Natural killer cell treated with Interleukin-12 subunit alpha and Interleukin-12 subunit beta and Interleukin-15 and Interleukin-18, amount 100 ng/mL, for 72 hours (primary cell): Measurements from ENCODE around the gene SLC25A30. TPM values are rescaled to one million over a fixed set of nuclear protein-coding genes. Genes with fewer than 3 reads are reported as not detected.

Experiments
- ATAC-seq, 2 donors: fragments of 150-1000 bp; cut with Tn5 transposase in 1 of 2; sonication (Bioruptor Pico), chemical (Tn5 transposase) in 1 of 2; 2 replicates each; pipeline ENCODE4 v1.10.0; 2021
- DNase-seq: peaks from one replicate; pipeline ENCODE4 v3.0.0; 2022; ENCODE audit warnings: low spot score
- H3K27ac Mint-ChIP-seq, 2 donors: 1 replicate in 1 of 2; 2 replicates in 1 of 2; pipeline ENCODE4 v1.8.0; 2022; ENCODE audit warnings: mixed read lengths in 2 of 2, mild to moderate bottlenecking in 1 of 2, moderate library complexity in 1 of 2
- H3K27me3 Mint-ChIP-seq, 2 donors: 1 replicate in 1 of 2; 2 replicates in 1 of 2; pipeline ENCODE4 v1.8.0; 2022; ENCODE audit warnings: mixed read lengths in 2 of 2
- H3K36me3 Mint-ChIP-seq: one replicate; pipeline ENCODE4 v1.8.0; 2022; ENCODE audit warnings: mixed read lengths
- H3K4me1 Mint-ChIP-seq, 2 donors: 1 replicate in 1 of 2; 2 replicates in 1 of 2; pipeline ENCODE4 v1.8.0; 2022; ENCODE audit warnings: low read depth in 2 of 2, mixed read lengths in 2 of 2, mild to moderate bottlenecking in 1 of 2
- H3K4me3 Mint-ChIP-seq: one replicate; pipeline ENCODE4 v1.8.0; 2022; ENCODE audit warnings: mixed read lengths
- H3K9me3 Mint-ChIP-seq: 2 replicates; pipeline ENCODE4 v1.8.0; 2022; ENCODE audit warnings: mixed read lengths
- total RNA-seq, 2 donors: library from RNA; stranded (reverse); gene quantifications; one replicate each; pipeline ENCODE4 v1.2.3, GENCODE V29; 2022

The SLC25A30 gene
- total RNA-seq, 2 donors from 2014 or later: 28.3 to 38.8 TPM

- Mint-ChIP-seq H3K4me1 (peaks cover 20 to 24% of the 10 kb centered on the region in 2 donors), H3K4me3 (no peak overlapping the region), H3K9me3 (no peaks in the 10 kb centered on the region), H3K27ac (peak overlapping the region; percentile 16 to 31), H3K27me3 (no peaks in the 10 kb centered on the region), H3K36me3 (no peaks in the 10 kb centered on the region)
- no peak for ATAC-seq
- DNase-seq: no peak
These were observed 3.1 kb downstream of the SLC25A30 start for GRCh38 chr13:45415112-45415511.

GRCh38 chr13:45413826-45414307 is 4.3 kb downstream of the SLC25A30 start:
- ATAC-seq: no peak
- no peak for DNase-seq
- no peak overlapping the region for H3K27ac Mint-ChIP-seq
- peaks cover 20 to 24% of the 10 kb centered on the region in 2 donors for H3K4me1 Mint-ChIP-seq
- no peaks in the 10 kb centered on the region for H3K27me3 Mint-ChIP-seq
- H3K4me3 Mint-ChIP-seq: no peak overlapping the region
- no peaks in the 10 kb centered on the region for H3K9me3 Mint-ChIP-seq
- no peaks in the 10 kb centered on the region for H3K36me3 Mint-ChIP-seq

DNA sequence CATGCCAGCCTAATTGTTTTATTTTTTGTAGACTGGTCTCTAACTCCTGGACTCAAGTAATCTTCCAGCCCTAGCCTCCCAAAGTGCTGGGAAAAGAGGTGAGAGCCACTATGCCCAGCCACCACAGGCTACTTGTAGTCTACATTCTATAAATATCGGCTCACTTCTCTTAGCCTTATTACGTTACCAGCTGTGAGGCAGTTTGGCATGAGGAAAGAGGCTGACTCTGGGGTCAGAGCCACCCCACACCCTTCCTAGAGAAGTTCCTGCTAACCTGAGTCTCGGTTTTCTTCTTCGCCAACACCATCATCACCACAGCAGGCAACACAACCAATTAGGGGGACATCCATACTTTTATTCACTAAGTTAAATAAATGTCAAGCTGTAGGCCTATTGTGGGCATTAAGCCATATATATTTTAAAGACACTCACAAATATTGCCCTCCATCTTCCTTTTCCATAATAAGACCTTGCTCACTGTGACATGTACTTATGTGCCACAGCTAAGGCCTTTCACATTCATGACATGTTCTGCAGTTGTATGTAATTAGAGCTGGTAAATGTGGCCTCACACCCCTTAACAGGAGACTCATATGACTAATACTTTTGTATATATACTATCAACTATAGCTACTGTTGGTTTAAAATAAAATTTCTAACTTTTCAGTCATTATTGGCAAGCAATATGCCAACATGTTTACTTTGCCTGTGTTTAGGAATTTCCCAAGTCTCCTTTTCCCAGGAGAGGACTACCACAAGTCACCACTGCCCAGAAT is 5.7 kb downstream of the SLC25A30 start:
- no peak for ATAC-seq
- peaks cover 19% of the 10 kb centered on the region in 2 donors for H3K4me1 Mint-ChIP-seq
- H3K27me3 Mint-ChIP-seq: no peaks in the 10 kb centered on the region
- no peak overlapping the region for H3K27ac Mint-ChIP-seq
- H3K36me3 Mint-ChIP-seq: peaks cover 9% of the 10 kb centered on the region
- no peak overlapping the region for H3K4me3 Mint-ChIP-seq
- DNase-seq: no peak
- no peaks in the 10 kb centered on the region for H3K9me3 Mint-ChIP-seq

GRCh38 chr13:45411631-45412030 is 6.5 kb downstream of the SLC25A30 start:
- Mint-ChIP-seq H3K4me1 (peaks cover 14 to 16% of the 10 kb centered on the region in 2 donors), H3K27me3 (no peaks in the 10 kb centered on the region), H3K27ac (peak overlapping the region in 1 of 2 donors; percentile 28), H3K9me3 (no peaks in the 10 kb centered on the region), H3K4me3 (no peak overlapping the region), H3K36me3 (peaks cover 15% of the 10 kb centered on the region)
- DNase-seq (no peak), ATAC-seq (no peak)

DNA sequence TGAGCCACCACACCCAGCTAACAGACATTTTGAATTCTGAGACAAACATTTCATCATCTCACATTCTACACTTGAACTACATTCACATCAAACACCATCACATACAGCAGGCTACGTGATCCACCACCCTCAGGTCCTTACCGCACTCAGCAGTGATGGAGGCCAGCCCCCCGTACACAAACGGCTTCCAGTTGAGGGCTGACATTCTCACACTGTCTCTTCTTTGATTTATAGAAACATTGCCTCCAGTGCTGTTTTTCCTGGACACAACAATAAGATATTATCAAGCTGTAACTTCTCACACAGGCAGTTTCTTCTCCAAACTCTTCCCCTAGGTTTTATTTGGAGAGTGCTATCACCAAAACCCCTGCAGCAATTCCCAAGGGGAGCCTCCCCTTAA is 7.0 kb downstream of the SLC25A30 start:
- H3K27me3 Mint-ChIP-seq: no peaks in the 10 kb centered on the region
- H3K9me3 Mint-ChIP-seq: no peaks in the 10 kb centered on the region
- no peak overlapping the region for H3K4me3 Mint-ChIP-seq
- peaks cover 17 to 20% of the 10 kb centered on the region in 2 donors for H3K4me1 Mint-ChIP-seq
- H3K27ac Mint-ChIP-seq: peak overlapping the region in 1 of 2 donors; percentile 28
- no peak for ATAC-seq
- DNase-seq: no peak
- peaks cover 19% of the 10 kb centered on the region for H3K36me3 Mint-ChIP-seq

DNA sequence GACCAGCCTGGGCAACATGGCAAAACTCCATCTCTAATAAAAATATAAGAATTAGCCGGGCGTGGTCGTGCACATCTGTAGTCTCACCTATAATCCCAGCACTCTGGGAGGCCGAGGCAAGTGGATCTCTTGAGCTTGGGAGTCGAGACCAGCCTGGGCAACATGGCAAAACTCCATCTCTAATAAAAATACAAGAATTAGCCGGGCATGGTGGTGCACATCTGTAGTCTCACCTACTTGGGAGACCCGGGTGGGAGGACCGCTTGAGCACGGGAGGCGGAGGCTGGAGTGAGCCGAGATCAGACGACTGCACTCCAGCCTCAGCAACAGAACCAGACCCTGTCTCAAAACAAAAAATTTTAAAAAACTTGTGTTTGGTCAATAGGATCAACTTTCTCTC is 7.7 kb downstream of the SLC25A30 start:
- no peak for ATAC-seq
- no peaks in the 10 kb centered on the region for H3K27me3 Mint-ChIP-seq

DNA sequence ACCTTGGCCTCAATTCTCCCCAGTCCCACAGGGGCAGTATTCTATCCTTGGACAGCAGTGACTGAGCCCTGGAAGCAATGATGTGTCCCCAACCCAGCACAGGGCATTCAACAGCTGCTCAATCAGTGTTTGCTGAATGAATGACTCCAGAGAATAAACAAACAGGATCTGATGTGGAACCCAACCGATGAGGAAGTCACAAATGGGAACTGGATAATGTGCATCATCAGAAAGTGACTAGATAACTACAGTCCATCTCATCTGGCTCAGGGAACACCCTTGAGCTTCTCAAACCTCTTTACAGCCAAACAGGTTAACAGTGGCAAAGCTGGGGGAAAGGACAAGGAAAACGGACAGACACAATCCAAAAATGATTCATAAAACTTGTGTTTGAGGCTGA is 8.2 kb downstream of the SLC25A30 start:
- no peak for ATAC-seq
- Mint-ChIP-seq H3K9me3 (no peaks in the 10 kb centered on the region), H3K27me3 (no peaks in the 10 kb centered on the region), H3K4me1 (peaks cover 17 to 21% of the 10 kb centered on the region in 2 donors), H3K36me3 (peaks cover 25% of the 10 kb centered on the region), H3K4me3 (no peak overlapping the region), H3K27ac (no peak overlapping the region)
- DNase-seq: no peak

More for the DNA sequence above, 7.7 kb downstream of the SLC25A30 start:
- Mint-ChIP-seq H3K4me3 (no peak overlapping the region), H3K4me1 (peaks cover 17 to 21% of the 10 kb centered on the region in 2 donors), H3K9me3 (no peaks in the 10 kb centered on the region), H3K27ac (no peak overlapping the region), H3K36me3 (peaks cover 21% of the 10 kb centered on the region)
- no peak for DNase-seq

- Mint-ChIP-seq H3K9me3 (no peaks in the 10 kb centered on the region), H3K27ac (peak overlapping the region; percentile 29 to 66), H3K36me3 (peaks cover 39% of the 10 kb centered on the region), H3K4me1 (peaks cover 11 to 25% of the 10 kb centered on the region in 2 donors), H3K4me3 (peak overlapping the region; percentile 36), H3K27me3 (no peaks in the 10 kb centered on the region)
- DNase-seq: no peak
- ATAC-seq: peak; percentile 49 to 55
These were observed 11.8 kb downstream of the SLC25A30 start for GRCh38 chr13:45406421-45406820.

DNA sequence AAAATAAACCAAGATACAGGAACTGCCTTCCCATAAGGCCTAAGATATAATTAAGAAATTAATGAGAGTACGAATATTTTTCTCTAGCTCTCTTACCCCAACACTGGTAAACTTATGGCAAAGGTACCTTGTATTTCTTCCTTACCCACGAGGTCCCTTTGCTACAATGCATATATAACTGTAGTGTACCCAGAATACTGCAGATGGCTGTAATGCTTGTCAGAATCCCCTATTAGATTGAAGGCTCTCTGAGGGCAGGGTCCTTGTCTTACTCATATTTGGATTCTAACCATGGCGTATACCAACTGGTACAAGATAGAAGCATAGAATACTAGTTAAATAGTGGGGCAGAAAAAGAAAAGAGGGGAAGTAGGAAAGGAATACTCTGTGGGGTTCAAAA is 15.1 kb downstream of the SLC25A30 start:
- H3K27ac Mint-ChIP-seq: no peak overlapping the region

GRCh38 chr13:45402641-45403040 is 15.5 kb downstream of the SLC25A30 start:
- H3K9me3 Mint-ChIP-seq: no peaks in the 10 kb centered on the region
- H3K4me1 Mint-ChIP-seq: peaks cover 21 to 33% of the 10 kb centered on the region in 2 donors
- H3K27me3 Mint-ChIP-seq: no peaks in the 10 kb centered on the region
- DNase-seq: no peak
- H3K27ac Mint-ChIP-seq: peak overlapping the region; percentile 70 to 87
- H3K4me3 Mint-ChIP-seq: no peak overlapping the region
- no peak for ATAC-seq
- H3K36me3 Mint-ChIP-seq: peaks cover 40% of the 10 kb centered on the region

More for the DNA sequence above, 15.1 kb downstream of the SLC25A30 start:
- H3K36me3 Mint-ChIP-seq: peaks cover 40% of the 10 kb centered on the region
- peaks cover 18 to 33% of the 10 kb centered on the region in 2 donors for H3K4me1 Mint-ChIP-seq
- ATAC-seq (no peak), DNase-seq (no peak)
- H3K4me3 Mint-ChIP-seq: no peak overlapping the region
- H3K27me3 Mint-ChIP-seq: no peaks in the 10 kb centered on the region
- no peaks in the 10 kb centered on the region for H3K9me3 Mint-ChIP-seq

GRCh38 chr13:45401314-45401713 is 16.9 kb downstream of the SLC25A30 start:
- ATAC-seq: peak; percentile 78 to 88
- Mint-ChIP-seq H3K4me1 (peaks cover 20 to 30% of the 10 kb centered on the region in 2 donors), H3K4me3 (peak overlapping the region; percentile 57)

DNA sequence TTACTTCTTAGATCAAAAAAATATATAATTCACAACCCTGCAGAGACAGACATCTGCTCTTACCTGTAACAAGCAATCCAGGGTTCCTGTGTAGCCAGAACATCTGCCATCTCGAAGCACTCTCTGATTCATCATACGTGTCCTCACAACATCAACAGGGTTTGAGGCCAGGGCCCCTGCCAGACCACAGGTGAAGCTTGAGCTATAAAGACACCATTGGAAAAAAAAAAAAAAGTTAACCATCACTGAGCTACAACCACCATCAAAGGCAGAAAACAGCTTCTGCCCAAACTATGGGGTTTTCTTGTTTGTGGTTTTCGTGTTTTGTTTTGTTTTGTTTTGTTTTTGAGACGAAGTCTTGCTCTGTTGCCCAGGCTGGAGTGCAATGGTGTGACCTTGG is 19.3 kb downstream of the SLC25A30 start:
- H3K36me3 Mint-ChIP-seq: peaks cover 22% of the 10 kb centered on the region
- ATAC-seq (peak; percentile 63 to 68), DNase-seq (no peak)
- peak overlapping the region; percentile 57 to 66 for H3K27ac Mint-ChIP-seq
- no peaks in the 10 kb centered on the region for H3K9me3 Mint-ChIP-seq
- peaks cover 31 to 50% of the 10 kb centered on the region in 2 donors for H3K4me1 Mint-ChIP-seq
- H3K4me3 Mint-ChIP-seq: peak overlapping the region; percentile 15
- H3K27me3 Mint-ChIP-seq: no peaks in the 10 kb centered on the region

More at GRCh38 chr13:45401314-45401713, 16.9 kb downstream of the SLC25A30 start:
- Mint-ChIP-seq H3K9me3 (no peaks in the 10 kb centered on the region), H3K36me3 (peaks cover 29% of the 10 kb centered on the region), H3K27ac (peak overlapping the region; percentile 70 to 87), H3K27me3 (no peaks in the 10 kb centered on the region)
- no peak for DNase-seq

DNA sequence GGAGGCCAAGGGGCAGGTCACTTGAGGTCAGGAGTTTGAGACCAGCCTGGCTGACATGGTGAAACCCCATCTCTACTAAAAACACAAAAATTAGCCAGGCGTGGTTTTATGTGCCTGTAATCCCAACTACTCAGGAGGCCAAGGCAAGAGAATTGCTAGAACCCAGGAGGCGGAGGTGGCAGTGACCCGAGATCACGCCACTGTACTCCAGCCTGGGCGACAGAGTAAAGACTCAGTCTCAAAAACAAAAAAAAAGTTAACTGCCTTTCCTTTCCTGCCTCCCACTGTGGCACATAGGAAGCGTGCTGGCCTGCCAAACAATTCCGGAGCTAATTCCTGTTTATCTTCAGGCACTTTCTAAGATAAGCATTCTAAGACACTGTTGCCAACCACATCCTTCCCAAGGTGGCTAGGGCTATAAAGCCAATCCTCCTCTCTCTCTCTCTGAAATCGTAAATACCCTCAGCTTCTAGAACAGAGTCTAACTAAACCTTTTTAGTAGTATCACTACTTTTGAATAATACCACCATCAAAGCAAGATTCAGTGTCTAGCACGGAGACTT is 21.6 kb downstream of the SLC25A30 start:
- no peaks in the 10 kb centered on the region for H3K9me3 Mint-ChIP-seq
- H3K36me3 Mint-ChIP-seq: peaks cover 10% of the 10 kb centered on the region
- peak overlapping the region; percentile 61 for H3K4me3 Mint-ChIP-seq
- H3K27ac Mint-ChIP-seq: peak overlapping the region; percentile 72 to 74
- no peak for DNase-seq
- peaks cover 28 to 46% of the 10 kb centered on the region in 2 donors for H3K4me1 Mint-ChIP-seq
- no peaks in the 10 kb centered on the region for H3K27me3 Mint-ChIP-seq
- no peak for ATAC-seq

GRCh38 chr13:45393941-45394570 is 24.1 kb downstream of the SLC25A30 start:
- H3K4me3 Mint-ChIP-seq: no peak overlapping the region
- peaks cover 12% of the 10 kb centered on the region for H3K36me3 Mint-ChIP-seq
- peak overlapping the region in 1 of 2 donors; percentile 62 for H3K27ac Mint-ChIP-seq
- ATAC-seq (no peak), DNase-seq (no peak)
- peaks cover 19 to 39% of the 10 kb centered on the region in 2 donors for H3K4me1 Mint-ChIP-seq
- no peaks in the 10 kb centered on the region for H3K27me3 Mint-ChIP-seq
- H3K9me3 Mint-ChIP-seq: no peaks in the 10 kb centered on the region
